MG63 (cell line): ENCODE measurements around the gene MRPL32. TPM values are rescaled to one million over a fixed set of nuclear protein-coding genes. Genes with fewer than 3 reads are reported as not detected.

Source experiments
- DNase-seq: peaks from one replicate; pipeline ENCODE4 v3.0.0-alpha.2; 2020
- H3K27me3 ChIP-seq: fragments of 250-450 bp; sonication (Bioruptor Pico); 2 replicates; pipeline ENCODE4 v1.5.1; 2020; ENCODE audit warnings: mild to moderate bottlenecking, moderate library complexity
- H3K36me3 ChIP-seq: fragments of 250-450 bp; sonication (Bioruptor Pico); 2 replicates; pipeline ENCODE4 v1.5.1; 2020; ENCODE audit warnings: mild to moderate bottlenecking, moderate library complexity
- H3K4me3 ChIP-seq: fragments of 250-450 bp; sonication (Bioruptor Pico); 2 replicates; pipeline ENCODE4 v1.5.1; 2020; ENCODE audit warnings: mild to moderate bottlenecking, moderate library complexity
- H3K9me3 ChIP-seq: fragments of 250-450 bp; sonication (Bioruptor Pico); 2 replicates; pipeline ENCODE4 v1.5.1; 2020; ENCODE audit warnings: mild to moderate bottlenecking, moderate library complexity
- total RNA-seq: library from RNA; depleted of rRNA; stranded (reverse); fragments of >200 nt; shearing (Covaris generic); gene quantifications from 2 replicates; pipeline ENCODE4 v1.2.3, GENCODE V29; 2014; ENCODE audit warnings: low replicate concordance; rRNA removed

MRPL32 gene
- total RNA-seq, 1 experiment from 2014 or later, result 117 TPM

GRCh38 chr7:42981601-42982000 is 49.4 kb downstream of the MRPL32 start:
- Histone ChIP-seq H3K9me3 (peaks cover 2% of the 10 kb centered on the region; the same call in 1 of the 2 replicates), H3K4me3 (no peak overlapping the region), H3K27me3 (no peaks in the 10 kb centered on the region), H3K36me3 (no peaks in the 10 kb centered on the region)
- no peak for DNase-seq

GRCh38 chr7:42982604-42983115 is 50.5 kb downstream of the MRPL32 start:
- no peak overlapping the region for H3K4me3 ChIP-seq
- DNase-seq, result no peak
- no peaks in the 10 kb centered on the region for H3K36me3 ChIP-seq
- H3K9me3 ChIP-seq, result peaks cover 2% of the 10 kb centered on the region; the same call in 1 of the 2 replicates
- no peaks in the 10 kb centered on the region for H3K27me3 ChIP-seq

GRCh38 chr7:42984137-42984536 is 52.0 kb downstream of the MRPL32 start:
- Histone ChIP-seq H3K4me3 (no peak overlapping the region), H3K36me3 (no peaks in the 10 kb centered on the region), H3K9me3 (peaks cover 2% of the 10 kb centered on the region; the same call in 1 of the 2 replicates), H3K27me3 (no peaks in the 10 kb centered on the region)
- no peak for DNase-seq

- DNase-seq, result no peak
- Histone ChIP-seq H3K27me3 (no peaks in the 10 kb centered on the region), H3K36me3 (no peaks in the 10 kb centered on the region), H3K9me3 (peaks cover 2% of the 10 kb centered on the region; the same call in 1 of the 2 replicates), H3K4me3 (no peak overlapping the region)
Observed at GRCh38 chr7:42986213-42986612, 54.0 kb downstream of the MRPL32 start.

- peaks cover 2% of the 10 kb centered on the region; the same call in 1 of the 2 replicates for H3K9me3 ChIP-seq
- no peak overlapping the region for H3K4me3 ChIP-seq
- H3K27me3 ChIP-seq, result no peaks in the 10 kb centered on the region
- H3K36me3 ChIP-seq, result no peaks in the 10 kb centered on the region
- DNase-seq, result no peak
Observed at GRCh38 chr7:42986781-42987248, 54.6 kb downstream of the MRPL32 start.

Other genes starting within 250 kb of the MRPL32 start
- gene C7orf25, start 20.3 kb upstream of the MRPL32 start, total RNA-seq, result 10.1 and 32.5 TPM in 2 replicates
- gene PSMA2, start 202 bp upstream of the MRPL32 start, total RNA-seq, result 168 and 287 TPM in 2 replicates
- 1.7 and 18.4 TPM in 2 replicates for gene HECW1, start 180.3 kb downstream of the MRPL32 start, total RNA-seq